CMK (cell line): ENCODE results near the gene APOBEC3F.
"Not testable (repeated sequence)": the region's sequence is repeated elsewhere in the genome, so short reads cannot be mapped to it uniquely, and the experiment has no call there.

Experiments used
- DNase-seq: peaks from one replicate; pipeline ENCODE4 v3.0.0-alpha.2; 2010; ENCODE audit warnings: low read depth

APOBEC3F gene

DNA sequence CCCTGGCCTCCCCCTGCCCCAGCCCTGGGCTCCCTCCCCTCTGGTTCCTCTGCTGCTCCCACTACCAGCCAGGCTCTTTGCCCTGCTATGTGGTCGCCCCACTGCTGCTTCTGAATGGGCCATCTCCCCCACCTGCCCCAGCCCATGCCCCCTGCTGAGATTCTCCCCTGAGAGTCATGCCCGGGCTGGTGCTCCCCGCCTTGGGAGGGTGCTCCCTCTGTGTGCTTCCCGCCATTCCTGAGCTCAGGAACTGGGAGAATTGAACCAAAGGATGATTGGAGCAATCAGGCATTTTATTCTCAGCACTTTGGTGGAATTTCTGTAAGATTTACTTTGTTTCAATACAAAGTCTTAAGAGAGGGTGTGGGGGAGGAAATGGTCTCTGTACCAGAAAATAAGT, 12.9 kb upstream of the APOBEC3F start:
- no peak for DNase-seq

DNA sequence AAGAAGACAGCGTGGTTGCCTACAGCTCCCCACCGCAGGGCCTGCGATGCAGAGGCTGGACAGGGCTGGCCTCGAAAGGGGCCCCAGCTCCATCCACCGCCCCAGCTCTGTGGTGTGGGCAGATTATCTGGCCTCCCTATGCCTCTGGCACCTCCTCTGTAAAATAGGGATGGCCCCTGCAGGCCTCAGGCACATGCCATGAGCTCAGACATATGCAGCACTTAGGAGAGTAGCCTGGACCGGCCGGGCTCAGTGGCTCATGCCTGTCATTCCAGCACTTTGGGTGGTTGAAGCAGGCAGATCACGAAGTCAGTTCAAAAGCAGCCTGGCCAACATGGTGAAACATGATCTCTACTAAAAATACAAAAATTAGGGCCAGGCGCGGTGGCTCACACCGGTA, 12.4 kb upstream of the APOBEC3F start:
- DNase-seq: no peak

DNA sequence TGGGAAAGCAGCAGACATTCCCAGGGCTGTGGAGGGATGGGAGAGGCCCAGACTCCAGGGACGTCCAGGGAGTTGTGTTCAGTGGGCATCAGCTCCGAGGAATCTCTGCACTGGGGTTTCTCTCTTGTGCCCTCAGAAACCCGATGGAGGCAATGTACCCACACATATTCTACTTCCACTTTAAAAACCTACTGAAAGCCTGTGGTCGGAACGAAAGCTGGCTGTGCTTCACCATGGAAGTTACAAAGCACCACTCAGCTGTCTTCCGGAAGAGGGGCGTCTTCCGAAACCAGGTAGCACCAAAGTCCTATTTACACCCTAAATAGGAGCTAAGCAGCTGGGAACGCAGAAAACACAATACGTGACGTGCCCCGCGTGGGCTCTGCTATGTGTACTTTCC, 11.4 kb upstream of the APOBEC3F start:
- DNase-seq: no peak

DNA sequence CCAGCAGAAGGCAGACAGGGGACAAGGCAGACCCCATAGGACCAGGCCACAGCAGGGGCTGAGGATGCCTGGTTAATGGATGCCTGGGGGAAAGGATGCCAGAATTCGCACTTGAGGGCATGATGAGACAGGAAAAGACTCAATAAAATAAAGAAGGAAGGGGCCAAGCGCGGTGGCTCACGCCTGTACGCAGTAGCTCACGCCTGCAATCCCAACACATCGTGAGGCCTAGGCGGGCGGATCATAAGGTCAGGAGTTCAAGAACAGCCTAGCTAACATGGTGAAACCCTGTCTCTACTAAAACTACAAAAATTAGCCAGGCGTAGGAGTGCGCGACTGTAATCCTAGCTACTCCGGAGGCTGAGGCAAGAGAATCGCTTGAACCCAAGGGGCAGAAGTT, 10.0 kb upstream of the APOBEC3F start:
- no peak for DNase-seq

DNA sequence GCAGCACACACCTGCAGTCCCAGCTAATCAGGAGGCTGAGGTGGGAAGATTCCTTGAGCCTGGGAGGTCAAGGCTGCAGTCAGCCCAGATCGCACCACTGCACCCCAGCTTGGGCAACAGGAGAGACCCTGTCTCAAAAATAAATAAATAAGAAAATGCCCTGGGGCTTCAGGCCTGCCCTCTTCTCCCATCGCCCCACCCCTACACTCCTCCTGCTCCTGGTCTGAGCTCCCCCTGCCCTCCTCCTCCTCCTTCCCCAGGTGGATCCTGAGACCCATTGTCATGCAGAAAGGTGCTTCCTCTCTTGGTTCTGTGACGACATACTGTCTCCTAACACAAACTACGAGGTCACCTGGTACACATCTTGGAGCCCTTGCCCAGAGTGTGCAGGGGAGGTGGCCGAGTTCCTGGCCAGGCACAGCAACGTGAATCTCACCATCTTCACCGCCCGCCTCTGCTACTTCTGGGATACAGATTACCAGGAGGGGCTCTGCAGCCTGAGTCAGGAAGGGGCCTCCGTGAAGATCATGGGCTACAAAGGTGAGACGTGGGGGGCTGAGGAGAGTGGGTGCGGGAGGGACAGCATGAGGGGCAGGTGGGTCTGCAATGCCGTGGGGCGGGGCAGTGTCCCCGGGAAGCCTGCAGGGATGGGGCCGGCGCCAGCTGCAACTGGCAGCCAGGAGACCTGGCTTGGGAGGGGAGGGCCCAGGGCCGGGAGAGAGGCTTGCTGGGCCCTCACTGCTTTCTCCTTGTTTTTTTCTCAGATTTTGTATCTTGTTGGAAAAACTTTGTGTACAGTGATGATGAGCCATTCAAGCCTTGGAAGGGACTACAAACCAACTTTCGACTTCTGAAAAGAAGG, 9.0 kb upstream of the APOBEC3F start:
- not testable (repeated sequence) for DNase-seq

DNA sequence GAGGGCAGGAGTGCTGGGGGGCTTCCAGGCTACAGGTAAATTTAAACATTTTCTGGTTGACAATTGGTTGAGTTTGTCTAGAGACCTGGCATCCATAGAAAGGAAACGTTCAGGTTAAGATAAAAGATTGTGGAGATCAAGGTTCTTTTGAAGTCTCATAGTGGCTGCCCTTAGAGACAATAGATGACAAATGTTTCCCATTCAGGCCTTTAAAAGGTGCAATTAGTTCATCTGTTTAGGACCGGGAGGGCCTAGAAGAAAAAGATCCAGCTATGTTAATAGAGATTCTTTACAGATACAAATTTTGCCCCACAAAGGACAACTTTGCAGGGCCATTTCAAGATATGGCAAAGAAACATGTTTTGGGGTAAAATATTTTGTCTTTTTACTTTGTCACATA, 3.6 kb upstream of the APOBEC3F start:
- not testable (repeated sequence) for DNase-seq

DNA sequence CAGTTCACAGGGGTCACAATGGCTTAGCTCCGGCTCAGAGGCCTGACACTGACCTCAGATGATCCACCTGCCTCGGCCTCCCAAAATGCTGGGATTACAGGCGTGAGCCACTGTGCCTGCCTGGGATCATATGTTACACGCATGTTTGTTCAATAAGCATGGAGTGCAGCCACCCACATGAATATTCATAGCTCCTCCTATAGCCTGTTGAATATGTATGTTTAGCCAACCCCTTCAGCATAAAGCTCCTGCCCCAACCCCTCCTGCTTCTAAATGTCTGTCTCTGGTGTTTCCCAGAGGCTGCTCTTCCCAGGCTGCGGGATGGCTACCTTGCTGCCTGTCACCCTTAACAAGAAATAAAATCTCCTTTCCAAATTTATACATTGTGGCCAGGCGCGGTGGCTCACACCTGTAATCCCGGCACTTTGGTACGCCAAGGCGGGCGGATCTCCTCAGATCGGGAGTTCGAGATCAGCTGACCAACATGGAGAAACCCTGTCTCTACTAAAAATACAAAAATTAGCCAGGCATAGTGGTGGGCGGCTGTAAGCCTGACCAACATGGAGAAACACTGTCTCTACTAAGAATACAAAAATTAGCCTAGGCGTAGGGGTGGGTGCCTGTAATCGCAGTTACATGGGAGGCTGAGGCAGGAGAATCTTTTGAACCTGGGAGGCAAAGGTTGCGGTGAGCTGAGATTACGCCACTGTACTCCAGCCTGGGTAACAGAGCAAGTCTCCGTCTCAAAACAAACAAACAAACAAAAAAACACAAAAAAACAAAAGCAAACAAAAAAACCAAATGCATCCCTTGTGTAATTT, 1.1 kb upstream of the APOBEC3F start:
- DNase-seq: no peak

DNA sequence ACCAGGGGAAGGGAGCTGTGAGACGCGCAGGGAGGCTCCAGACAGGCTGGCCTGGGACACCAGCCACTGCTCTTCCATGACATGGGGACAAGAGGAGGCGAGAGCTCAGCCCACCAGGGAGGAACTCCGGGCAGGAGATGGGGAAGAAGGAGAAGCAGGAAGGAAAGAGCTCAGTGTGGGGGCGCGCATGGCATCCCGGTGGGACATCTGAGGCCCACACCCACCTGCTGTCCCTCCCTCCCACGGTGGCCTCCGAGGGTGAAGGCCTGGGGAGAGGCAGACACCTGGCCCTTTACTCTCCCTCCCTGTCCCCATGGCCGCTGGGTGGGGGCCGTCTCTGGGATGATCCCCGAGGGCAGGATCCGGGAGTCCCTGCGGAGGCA, 518 bp upstream of the APOBEC3F start:
- not testable (repeated sequence) for DNase-seq

DNA sequence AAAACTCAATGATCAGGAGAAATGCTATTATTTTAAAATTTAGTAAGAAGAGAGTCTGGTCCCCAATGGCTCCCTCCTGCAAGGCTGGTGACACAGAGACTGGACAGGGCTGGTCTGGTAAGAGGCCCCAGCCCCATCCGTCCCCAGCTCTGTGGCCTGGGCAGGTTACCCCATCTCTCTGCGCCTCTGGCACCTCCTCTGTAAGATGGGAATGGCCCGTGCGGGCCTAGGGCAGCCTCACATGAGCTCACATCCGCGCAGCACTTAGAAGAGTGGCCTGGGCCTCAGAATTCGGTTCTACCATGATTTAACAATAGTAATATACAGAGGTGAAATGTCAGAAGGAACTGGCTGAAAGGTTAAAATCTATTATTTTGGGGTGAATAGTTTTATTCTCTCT, 1.2 kb downstream of the APOBEC3F start:
- DNase-seq: no peak

DNA sequence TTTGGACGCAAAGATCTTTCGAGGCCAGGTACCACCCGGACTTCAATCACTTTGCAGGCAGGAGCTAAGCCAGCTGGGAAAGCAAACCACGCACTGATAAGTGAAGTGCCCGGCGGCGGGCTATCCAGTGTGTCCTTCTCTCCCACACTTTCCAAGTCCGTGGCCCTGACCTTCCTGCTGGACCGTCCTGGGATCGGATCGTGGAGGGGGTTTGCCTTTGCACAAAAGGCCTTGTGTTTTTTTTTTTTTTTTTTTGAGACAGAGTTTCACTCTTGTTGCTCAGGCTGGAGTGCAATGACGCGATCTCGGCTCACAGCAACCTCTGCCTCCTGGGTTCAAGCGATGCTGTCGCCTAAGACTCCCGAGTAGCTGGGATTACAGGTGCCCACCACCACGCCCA, 2.4 kb downstream of the APOBEC3F start:
- not testable (repeated sequence) for DNase-seq

DNA sequence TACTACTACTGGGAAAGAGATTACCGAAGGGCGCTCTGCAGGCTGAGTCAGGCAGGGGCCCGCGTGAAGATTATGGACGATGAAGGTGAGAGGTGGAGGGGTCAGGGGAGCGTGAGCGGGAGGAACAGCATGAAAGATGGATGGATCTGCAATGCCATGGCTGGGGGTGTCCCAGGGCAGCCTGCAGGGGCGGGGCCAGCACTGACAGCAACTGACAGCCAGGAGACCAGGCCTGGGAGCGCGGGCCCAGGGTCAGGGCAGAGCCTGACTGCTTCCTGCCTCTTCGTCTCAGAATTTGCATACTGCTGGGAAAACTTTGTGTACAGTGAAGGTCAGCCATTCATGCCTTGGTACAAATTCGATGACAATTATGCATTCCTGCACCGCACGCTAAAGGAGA, 4.5 kb downstream of the APOBEC3F start:
- DNase-seq: not testable (repeated sequence)

DNA sequence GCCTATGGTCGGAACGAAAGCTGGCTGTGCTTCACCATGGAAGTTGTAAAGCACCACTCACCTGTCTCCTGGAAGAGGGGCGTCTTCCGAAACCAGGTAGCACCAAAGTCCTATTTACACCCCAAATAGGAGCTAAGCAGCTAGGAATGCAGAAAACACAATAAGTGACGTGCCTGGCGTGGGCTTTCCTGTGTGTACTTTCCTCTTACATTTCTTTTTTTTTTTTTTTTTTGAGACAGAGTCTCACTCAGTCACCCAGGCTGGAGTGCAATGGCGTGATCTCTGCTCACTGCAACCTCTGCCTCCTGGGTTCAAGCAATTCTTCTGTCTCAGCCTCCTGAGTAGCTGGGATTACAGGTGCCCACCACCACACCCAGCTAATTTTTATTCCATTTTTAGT, 8.8 kb downstream of the APOBEC3F start:
- not testable (repeated sequence) for DNase-seq

DNA sequence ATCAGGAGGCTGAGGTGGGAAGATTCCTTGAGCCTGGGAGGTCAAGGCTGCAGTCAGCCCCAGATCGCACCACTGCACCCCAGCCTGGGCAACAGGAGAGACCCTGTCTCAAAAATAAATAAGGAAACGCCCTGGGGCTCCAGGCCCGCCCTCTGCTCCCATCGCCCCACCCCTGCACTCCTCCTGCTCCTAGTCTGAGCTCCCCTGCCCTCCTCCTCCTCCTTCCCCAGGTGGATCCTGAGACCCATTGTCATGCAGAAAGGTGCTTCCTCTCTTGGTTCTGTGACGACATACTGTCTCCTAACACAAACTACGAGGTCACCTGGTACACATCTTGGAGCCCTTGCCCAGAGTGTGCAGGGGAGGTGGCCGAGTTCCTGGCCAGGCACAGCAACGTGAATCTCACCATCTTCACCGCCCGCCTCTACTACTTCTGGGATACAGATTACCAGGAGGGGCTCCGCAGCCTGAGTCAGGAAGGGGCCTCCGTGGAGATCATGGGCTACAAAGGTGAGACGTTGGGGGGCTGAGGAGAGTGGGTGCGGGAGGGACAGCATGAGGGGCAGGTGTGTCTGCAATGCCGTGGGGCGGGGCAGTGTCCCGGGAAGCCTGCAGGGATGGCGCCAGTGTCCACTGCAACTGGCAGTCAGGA, 11.3 kb downstream of the APOBEC3F start:
- DNase-seq: not testable (repeated sequence)

DNA sequence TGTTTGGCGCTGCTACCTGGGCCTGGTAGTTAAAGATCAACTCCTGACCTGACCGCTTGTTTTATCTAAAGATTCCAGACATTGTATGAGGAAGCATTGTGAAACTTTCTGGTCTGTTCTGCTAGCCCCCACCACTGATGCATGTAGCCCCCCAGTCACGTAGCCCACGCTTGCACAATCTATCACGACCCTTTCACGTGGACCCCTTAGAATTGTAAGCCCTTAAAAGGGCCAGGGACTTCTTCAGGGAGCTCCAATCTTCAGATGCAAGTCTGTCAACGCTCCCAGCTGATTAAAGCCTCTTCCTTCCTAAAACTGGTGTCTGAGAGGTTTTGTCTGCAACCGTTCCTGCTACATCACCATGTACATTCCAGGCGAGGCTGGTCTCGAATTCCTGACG, 15.0 kb downstream of the APOBEC3F start:
- DNase-seq: no peak

DNA sequence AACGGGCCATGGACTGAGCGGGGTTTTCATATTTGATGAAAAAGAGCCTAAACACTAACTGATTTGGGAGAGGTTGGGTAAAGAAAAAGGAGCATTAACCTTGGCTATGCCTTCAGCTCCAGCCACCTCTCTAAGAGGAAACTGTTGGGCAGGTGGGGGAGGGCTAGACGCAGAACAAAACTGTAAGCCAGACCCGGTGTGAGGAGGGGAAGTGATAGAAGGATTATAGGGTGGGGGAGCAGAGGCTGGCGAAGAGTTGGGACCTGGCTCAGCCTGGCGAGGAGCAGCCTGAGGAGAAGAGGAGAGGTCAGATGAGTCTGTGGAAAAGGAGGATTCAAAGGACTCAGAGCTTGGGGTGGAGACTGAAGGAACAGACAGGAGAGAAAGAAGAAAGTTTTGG, 20.6 kb downstream of the APOBEC3F start:
- DNase-seq: not testable (repeated sequence)

DNA sequence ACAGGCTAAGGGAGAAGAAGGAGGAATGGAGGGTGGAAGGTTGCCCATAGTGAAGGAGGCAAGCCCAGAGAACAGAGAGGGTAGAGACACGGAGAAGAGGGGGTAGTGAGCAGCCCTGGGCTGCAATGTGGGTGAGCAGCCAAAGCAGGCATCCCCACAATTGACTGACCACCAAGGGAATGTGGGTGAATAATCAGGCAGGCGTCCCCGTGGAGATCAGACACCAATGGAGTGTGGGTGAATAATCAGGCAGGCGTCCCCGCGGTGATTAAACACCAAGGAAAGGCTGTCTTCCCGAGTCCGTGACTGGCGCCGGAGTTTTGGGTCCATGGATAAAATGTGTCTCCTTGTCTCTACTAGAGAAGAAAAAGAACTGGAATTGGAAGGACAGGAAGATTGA, 21.3 kb downstream of the APOBEC3F start:
- DNase-seq: not testable (repeated sequence)

DNA sequence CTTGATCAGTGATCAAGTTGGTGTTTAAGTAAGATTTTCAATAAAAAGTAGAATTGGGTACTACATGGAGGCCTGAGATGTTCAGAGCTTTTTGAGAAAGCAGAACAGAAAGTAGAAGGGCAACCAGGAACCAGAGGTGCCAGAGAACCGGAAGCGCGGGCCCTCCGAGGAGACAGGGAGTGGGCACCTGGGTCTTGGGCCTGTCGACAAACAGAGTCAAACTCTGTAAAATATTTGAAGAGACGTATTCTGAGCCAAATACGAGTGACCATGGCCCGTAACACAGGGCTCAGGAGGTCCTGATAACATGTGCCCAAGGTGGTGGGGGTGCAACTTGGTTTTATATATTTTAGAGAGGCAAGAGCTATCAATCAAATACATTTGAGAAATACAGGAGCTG, 23.2 kb downstream of the APOBEC3F start:
- DNase-seq: not testable (repeated sequence)

DNA sequence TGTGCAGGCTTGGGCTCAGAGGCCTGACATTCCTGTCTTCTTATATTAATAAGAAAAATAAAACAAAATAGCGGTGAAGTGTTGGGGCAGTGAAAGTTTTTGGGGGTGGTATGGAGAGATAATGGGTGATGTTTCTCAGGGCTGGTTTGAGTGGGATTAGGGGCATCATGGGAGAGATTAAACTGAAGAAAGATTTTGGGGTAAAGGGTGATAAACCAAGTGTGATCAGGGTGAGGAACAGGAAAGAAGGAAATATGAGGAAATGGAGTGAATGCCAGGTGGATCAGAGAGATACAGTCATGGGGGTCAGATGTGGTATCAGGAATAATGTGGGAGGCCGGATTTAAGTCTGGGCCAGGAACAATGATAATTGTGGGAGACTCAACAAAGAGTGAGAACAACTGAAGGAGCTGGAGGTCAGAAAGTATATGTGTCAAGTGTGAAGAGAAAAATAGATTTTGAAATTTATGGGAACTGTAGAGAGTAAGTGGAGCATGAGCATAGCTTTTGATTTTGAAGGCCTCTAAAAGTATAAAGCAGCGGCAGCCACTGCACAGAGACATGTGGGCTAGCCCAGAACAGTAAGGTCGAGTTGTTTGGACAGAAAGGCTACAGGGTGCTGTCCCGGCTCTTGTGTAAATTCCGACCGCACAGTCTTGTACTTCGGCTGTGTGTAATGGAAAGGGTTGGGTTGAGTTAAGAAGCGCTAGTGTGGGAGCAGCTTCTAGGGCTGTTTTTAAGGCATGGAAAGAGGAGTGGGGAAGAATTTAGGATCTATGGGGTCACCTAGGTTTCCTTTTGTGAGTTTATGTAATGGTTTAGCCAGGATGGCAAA, 26.0 kb downstream of the APOBEC3F start:
- not testable (repeated sequence) for DNase-seq

DNA sequence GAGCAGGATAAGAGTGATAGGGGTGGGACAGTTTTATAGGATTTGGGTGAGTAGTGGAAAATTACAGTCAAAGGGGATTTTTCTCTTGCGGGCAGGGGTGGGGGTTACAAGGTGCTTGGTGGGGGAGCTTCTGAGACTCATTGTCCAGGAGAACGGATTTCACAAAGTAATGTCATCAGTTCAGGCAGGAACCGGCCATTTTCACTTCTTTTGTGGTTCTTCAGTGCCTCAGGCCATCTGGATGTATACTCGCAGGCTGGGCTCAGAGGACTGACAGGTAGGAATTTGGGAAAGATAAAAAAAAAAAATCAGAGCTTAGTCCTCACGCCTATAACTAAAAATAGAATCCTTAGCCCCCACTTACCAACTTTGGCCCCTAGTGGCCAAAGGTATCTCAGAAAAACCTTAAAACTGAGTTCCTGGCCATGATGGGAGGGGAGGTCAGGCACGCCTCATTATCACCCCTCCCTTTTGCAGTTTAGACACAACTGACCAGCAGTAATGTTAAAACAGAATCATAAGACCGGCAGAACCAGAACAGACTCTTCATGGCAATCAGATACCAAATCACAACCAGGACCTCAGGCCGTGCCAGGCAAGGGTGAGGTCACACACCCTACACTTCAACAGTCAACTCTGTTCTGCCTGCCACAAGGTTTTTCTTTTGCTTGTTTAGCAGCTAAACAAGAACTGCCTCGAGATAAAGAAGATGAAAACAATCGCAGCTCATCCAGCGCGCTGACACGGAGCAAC, 27.5 kb downstream of the APOBEC3F start:
- no peak for DNase-seq

DNA sequence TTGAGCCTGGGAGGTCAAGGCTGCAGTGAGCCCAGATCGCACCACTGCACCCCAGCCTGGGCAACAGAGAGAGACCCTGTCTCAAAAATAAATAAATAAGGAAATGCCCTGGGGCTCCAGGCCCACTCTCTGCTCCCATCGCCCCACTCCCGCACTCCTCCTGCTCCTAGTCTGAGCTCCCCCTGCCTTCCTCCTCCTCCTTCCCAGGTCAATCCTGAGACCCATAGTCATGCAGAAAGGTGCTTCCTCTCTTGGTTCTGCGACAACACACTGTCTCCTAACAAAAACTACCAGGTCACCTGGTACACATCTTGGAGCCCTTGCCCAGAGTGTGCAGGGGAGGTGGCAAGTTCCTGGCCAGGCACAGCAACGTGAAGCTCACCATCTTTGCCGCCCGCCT, 29.5 kb downstream of the APOBEC3F start:
- DNase-seq: no peak

DNA sequence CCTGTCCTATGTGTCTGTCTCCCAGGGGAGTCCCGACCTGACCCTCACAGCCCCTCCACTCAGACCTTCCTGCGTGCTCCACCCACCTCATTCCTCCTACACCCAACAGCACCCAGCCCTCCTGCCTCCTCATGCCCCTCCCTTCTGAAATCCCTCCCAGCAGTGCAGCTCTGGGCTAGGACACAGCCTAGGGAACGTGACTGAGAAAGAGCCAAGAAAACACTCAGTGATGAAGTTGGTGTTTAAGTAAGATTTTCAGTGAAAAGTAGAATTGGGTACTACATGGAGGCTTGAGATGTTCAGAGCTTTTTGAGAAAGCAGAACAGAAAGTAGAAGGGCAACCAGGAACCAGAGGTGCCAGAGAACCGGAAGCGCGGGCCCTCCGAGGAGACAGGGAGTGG, 31.9 kb downstream of the APOBEC3F start:
- not testable (repeated sequence) for DNase-seq
